DND-41 (cell line): ENCODE data around the gene ATP13A3.

Experiments used
- CTCF ChIP-seq: IDR thresholded peaks from 2 replicates; pipeline ENCODE4 v1.5.1; 2012; ENCODE audit warnings: borderline replicate concordance, low read length, moderate library complexity, mild to moderate bottlenecking; ENCODE audit not compliant: poor library complexity, severe bottlenecking; ENCODE audit errors: extremely low read depth
- EZH2 ChIP-seq: IDR thresholded peaks from 3 replicates; pipeline ENCODE4 v1.6.1; 2012; ENCODE audit warnings: borderline replicate concordance, low read depth, mild to moderate bottlenecking, moderate library complexity, low read length, inconsistent platforms; ENCODE audit not compliant: severe bottlenecking

- no peak for TF ChIP-seq CTCF
- TF ChIP-seq EZH2, result no peak
Observed at GRCh38 chr3:194449913-194450312, 36.9 kb downstream of the ATP13A3 start.
